GM18519 (cell line): ENCODE data around the gene KRTAP10-6.
"Not testable (repeated sequence)": the region's sequence is repeated elsewhere in the genome, so short reads cannot be mapped to it uniquely, and the experiment has no call there.

ENCODE experiments used
- ATAC-seq: cut with Tn5 transposase; IDR thresholded peaks from one replicate; pipeline ENCODE4 v1.9.1; 2021; ENCODE audit warnings: mild to moderate bottlenecking, moderate library complexity; ENCODE audit not compliant: unreplicated experiment, low FRiP score

KRTAP10-6 gene

DNA sequence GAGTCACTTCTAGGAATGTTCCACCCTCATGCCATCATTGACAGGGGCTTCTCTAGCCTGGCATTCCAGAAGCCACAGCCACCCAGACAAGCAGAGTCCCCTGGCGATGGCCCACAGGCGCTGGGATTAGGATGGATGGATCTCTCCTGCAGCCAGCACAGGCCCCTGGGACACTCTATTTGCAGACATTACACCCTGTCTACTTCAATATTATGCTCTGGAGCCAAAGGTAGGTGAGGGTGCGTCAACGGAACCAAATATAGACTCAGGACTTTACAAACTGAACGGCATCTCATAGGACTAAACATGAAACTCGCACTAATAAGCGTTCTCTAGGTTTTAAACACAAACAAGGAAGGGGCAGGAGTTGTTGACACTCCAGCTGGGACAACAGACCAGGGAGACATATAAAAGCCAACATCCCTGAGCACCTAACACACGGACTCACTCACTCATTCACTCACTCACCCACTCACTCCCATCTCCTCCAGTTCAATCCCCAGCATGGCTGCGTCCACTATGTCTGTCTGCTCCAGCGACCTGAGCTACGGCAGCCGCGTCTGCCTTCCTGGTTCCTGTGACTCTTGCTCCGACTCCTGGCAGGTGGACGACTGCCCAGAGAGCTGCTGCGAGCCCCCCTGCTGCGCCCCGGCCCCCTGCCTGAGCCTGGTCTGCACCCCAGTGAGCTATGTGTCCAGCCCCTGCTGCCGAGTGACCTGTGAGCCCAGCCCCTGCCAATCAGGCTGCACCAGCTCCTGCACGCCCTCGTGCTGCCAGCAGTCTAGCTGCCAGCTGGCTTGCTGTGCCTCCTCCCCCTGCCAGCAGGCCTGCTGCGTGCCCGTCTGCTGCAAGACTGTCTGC, 8.0 kb upstream of the KRTAP10-6 start, which contains the start of gene KRTAP10-7:
TSS of gene KRTAP10-7 (plus strand) at position 480 of the 861 bp plus-strand sequence. CDS start at position 505, 25 bp downstream.
- not testable (repeated sequence) for ATAC-seq

DNA sequence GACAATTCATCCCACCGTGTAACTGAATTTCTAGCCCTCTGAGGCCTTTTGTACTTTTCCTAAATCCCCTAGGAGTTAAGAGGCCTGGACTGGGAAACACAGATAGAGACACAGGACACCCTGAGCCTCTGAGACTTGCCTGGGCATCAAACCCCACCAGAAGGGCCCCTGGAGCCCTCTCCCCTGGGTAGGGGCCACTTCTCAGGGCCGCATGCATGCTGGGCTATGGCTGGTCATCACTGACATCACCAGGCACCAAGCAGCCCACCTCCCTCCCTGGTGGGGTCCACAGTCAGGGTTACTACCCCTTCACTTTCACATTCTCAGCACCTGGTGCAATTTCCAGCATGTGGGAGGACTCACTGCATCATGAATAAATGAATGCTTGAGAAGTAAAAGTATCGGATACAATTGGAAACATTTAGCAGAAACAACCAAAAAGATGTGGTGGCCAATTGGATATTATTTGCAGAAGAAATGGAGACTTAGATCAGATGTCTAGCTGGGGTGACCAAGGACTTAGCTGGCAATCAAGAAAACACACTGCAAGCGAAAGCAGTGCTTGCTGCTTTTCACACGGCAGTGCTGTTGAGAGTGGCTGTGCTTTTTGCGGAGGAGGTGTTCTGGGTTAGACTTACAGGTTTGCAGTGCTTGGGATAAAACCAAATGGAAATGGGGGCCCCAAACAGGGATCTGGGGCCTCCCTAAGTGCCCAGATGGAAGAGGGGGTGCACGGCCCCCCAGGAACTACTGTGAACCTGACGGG, 7.1 kb upstream of the KRTAP10-6 start:
- ATAC-seq: no peak

DNA sequence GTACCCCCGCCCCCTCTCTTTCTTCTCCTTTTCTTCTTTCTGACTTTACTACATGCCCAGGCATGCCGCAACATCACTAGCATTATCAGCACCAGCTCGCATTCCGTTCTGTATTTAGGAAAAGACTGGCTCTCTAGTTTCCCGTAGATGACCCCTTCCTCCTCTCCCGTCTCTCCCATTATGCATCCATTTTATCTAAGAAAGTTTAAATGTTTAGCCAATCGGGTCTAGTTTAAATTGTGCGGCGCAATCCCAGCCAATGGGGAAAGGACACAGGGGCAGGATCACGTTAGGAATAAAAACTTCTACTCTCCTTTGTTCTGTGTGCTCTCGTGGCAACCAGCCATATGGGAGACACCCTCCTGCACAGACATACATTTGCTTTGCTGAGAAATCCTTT, 5.8 kb upstream of the KRTAP10-6 start:
- ATAC-seq: no peak

DNA sequence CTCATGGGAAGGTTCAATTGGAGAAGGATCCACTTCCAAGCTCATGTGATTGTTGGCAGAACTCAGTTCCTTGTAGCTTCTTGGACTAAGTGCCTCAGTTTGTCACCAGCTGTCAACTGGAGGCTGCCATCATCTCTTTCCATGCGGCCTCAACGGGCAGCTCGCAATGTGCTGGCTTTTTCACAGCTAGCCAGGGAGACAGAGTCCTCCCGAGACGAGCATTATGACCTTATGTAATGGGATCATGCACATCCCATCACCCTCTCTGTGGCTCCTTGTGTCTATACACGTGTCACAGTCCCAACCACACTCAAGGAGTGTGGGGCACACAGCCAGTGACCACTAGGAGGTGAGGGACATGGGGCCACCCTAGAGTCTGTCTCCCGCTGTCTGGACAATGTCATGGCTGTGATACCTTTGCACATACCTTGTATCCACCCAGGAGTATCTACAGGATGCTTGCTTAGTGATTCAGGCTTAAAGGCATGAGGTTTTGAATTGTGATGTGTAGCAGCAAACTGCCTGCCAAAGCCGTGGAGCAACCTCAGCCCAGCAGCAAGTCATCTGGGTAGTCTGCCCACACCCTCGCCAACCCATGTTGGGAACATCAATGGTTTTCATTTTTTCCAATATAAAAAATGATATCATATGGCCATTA, 3.9 kb upstream of the KRTAP10-6 start:
- no peak for ATAC-seq

- ATAC-seq: no peak
These were observed 3.2 kb upstream of the KRTAP10-6 start for GRCh38 chr21:44595524-44595923.

DNA sequence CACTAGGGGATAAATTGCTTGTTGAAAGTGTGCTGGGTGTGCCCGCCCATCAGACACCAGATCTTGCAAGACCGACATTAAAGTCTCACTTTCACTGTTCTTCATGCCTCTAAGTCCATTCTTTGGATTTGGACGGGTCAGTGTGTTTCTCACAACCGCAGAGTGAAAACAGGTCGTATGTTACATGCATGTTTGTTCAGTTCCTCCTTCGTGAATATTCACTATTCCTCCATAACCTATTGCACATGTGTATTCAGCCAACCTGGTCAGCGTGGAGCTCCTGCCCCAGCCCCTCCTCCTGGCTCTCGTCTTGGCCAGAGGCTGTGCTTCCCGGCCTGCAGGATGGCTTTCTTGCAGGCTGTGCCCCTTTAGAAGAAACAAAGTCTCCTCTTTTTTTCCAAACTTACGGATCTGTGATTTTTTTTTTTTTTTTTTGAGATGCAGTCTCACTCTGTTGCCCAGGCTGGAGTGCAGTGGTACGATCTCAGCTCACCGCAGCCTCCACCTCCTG, 2.2 kb upstream of the KRTAP10-6 start:
- no peak for ATAC-seq

DNA sequence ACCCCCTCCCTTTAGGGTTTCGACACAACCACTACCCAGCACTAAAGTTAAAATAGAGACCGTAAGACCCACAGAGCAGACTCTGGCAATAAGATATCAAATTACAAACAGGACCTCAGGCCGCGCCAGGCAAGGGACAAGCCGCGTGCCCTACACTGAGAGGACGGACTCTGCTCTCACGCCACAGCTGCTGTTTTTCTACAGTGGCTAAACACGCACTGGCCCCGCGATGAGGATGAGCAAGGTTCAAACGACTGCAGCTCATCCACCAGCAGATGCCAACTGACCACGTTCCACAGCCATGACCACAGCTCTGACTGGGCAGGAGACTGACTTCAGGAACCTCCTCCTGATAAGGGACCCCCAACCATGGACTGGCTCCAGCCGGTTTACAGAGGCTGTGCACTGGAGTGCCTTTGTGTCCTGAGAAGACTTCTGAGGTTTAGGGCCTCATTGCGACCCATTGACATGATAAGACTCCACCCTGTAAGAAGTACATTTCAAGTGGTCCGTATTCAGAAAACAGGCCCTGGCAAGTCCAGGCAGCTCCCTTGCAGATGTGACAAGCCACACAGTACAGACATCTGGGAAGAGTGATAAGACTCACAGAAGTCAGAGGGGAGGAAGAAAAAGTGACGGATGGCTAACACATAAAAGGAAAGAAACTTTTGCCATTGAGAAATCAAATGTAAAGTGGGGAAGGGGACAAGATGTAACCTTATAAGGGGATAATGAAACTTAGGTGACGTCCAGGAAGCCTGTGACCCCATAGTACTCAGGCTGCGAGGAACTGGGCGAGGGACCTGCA, 1.5 kb upstream of the KRTAP10-6 start:
- ATAC-seq: no peak

DNA sequence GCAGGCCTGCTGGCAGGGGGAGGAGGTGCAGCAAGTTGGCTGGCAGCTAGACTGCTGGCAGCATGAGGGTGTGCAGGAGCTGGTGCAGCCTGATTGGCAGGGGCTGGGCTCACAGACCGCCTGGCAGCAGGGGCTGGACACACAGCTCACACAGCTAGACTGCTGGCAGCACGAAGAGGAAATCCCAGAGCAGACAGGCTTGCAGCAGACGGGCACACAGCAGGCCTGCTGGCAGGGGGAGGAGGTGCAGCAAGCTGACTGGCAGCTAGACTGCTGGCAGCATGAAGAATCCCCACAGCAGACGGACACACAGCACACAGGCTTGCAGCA, 539 bp downstream of the KRTAP10-6 start:
- not testable (repeated sequence) for ATAC-seq

GRCh38 chr21:44590897-44591800, 1.2 kb downstream of the KRTAP10-6 start:
- not testable (repeated sequence) for ATAC-seq

DNA sequence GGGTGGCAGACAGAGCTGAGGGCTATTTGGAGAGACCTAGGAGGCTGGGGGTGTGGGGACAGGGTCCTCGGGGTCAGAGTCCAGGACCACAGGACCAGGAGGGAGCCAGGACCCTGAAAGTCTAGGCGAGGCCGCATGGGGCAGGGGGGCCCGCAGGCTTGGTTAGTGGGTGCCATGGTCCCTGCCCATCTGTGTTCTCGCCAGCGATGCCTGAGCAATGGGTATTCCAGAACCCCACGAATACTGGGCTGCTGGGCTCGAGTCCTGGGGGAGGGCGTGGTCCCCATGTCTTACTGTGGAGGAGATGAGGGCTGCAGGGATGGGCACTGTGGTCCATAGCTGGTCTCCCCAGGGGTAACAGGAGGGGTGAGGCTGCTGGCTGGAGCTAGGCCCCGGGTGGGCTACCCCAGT, 2.0 kb downstream of the KRTAP10-6 start:
- ATAC-seq: no peak

GRCh38 chr21:44589586-44590305, 2.6 kb downstream of the KRTAP10-6 start:
- ATAC-seq: no peak

DNA sequence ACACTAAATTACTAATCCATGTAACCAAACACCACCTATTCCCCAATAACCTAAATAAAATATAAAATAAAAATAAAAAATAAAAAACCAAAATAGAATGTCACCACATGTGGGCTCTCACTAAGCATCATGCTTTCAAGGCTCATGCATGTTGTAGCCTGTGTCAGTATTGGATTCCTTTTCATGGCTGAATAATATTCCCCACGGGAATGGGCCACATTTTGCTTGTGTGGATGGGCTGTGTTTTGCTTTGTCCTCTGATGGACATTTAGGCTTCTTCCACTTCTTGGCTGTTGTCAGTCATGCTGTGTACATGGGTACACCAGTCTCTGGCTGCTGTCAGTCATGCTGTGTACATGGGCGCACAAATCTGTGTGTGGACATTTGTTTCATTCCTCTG, 3.2 kb downstream of the KRTAP10-6 start:
- ATAC-seq: no peak

DNA sequence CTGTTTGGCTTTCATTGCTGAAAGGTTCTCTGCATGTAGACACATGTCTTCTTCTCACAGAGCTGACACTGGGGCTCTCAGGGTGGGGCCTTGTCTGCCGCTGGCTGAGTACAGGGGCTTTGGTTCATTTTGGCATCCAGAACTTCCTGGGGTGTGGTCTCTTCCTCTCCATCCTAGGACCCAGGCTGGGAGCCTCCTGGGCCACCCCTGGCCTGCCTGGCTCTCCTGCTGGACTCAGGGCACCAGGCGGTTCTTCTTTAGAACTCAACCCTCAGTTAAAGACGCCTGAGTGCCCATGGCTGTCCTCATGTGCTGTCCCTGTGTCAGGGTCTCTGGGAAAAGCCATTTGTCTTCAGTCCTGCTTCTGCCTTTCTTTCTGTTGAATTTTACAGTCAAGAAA, 6.4 kb downstream of the KRTAP10-6 start:
- ATAC-seq: no peak

GRCh38 chr21:44583800-44584147, 8.5 kb downstream of the KRTAP10-6 start:
- ATAC-seq: no peak

DNA sequence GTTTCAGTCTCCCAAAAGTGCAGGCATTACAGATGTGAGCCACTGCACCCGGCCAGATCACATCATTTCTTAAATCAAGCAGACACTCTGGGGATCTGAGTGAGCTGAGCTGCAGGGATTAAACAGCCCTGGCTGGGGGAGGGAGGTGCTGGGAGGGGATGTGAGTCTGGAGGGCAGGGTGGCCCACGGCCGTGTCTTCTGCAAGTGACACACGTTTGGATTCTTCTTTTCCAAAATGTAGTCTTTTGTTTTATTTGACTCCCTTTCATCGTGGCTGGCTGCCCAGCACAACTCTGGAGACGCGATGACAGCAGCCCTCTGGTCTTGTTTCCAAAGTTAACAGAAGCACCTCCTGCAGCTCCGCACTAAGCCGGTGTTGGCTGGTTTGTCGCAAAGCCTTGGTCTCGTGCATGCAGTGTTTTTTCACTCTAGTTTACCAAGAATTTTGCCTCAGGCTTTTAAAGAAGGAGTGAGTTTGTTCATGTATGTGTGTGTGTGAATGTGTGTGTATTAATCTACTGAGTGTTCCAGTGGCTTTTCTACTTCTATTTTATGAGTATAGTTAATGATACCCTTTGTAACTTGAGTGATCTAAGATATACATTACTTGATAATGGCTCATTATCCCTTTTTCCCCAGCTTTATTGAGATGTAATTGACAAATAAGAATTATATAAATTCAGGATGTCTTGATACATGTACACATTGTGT, 9.1 kb downstream of the KRTAP10-6 start:
- no peak for ATAC-seq

DNA sequence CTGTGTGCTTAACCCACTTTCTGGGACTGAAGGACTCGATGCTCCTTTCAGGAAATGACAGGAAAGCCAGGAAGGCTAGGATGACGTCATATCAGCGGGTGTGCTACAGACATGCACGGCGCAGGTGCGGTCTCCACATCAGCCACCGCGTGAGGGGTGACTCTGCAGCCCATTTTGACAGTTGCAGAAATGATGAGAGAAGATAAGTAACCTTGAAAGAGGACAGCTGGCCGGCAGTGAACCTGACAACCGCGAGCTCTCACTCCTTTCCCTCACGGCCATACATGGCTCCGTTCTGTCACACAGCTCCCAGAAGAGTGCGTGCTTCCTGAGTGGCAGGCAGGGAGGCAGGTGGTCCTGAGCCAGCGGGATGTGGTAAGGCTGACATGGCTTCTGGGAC, 10.2 kb downstream of the KRTAP10-6 start:
- no peak for ATAC-seq

- ATAC-seq: no peak
These were observed 11.1 kb downstream of the KRTAP10-6 start for GRCh38 chr21:44581158-44581557.

GRCh38 chr21:44580231-44580821, 12.0 kb downstream of the KRTAP10-6 start, which contains the start of gene KRTAP10-5:
KRTAP10-5 (minus strand) TSS chr21:44580604; CDS start chr21:44580578, 26 bp downstream.
- ATAC-seq: not testable (repeated sequence)
